Measurements from ENCODE around the gene SOX8.

DNA sequence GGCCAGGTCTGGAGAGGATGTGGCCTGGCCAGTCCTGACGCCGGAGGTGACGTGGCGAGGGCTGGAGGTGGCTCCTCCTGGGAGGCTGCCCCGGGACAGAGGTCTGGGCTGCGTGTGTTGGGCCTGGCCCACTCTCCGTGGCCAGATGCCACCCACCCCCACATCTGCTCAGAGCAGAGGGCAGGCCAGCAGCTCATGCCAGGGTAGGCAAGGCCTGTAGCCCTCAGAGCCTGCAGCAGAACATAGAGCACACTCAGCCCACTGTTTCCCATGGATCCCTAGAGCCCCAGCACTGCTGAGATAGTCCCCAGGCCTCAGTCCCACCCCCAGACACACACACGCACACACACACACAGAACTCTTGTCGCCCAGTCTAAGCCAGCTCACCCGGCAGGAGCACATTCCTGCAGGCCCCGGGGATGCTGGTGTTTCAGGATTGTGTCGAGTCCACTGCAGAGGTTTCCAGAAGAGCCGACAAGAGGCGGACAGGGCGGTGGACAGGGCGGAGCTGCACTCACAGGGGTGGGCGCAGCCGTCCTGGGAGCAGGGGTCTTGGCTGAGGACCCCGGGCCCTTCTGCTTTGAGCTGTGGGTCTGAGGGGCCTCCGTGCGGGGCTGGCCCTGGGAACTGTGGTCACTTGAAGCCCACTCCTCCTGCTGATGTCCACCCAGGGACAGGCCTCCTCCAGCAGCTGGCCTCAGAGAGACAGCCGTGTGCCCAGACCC, 33.4 kb downstream of the SOX8 start:
- TF ChIP-seq GATA2 (IDR thresholded peaks at IDR 0.05; ENCODE audit: low read depth, low read length): no peak
- TF ChIP-seq GATA3 (IDR thresholded peaks at IDR 0.05; ENCODE audit: low read depth, low read length): no peak
